ENCODE measurements around the gene GGTLC2. TPM values are rescaled to one million over a fixed set of nuclear protein-coding genes. Genes with fewer than 3 reads are reported as not detected.

The GGTLC2 gene
- polyA plus RNA-seq, 1 donor from 2014 or later: not detected

DNA sequence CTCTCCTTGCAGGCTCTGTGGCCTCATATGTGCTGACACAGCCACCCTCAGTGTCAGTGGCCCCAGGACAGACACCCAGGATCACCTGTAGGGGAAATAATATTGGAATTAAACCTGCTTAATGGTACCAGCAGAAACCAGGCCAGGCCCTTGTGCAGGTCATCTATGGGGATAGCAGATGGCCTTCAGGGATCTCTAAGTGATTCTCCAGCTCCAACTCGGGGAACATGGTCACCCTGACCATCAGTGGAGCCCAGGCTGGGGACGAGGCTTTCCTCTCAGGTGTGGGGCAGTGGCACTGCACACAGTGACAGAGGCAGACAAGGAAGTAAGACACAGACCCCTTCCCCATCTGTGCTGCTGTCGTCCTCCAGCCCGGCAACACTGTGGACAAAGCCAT is 16.9 kb downstream of the GGTLC2 start:
- no peak overlapping the region for H2AFZ ChIP-seq (ENCODE audit: low read depth, low read length)
- no peaks in the 10 kb centered on the region for H3K9me2 ChIP-seq (ENCODE audit: insufficient read depth, low read length)
- TF ChIP-seq TAF1 (IDR thresholded peaks at IDR 0.05; ENCODE audit: low read depth) (no peak), EZH2 (IDR thresholded peaks at IDR 0.05; ENCODE audit: borderline replicate concordance, insufficient read depth, low read length, poor library complexity, severe bottlenecking) (no peak), SMC3 (conservative IDR thresholded peaks at IDR 0.05; ENCODE audit: poor library complexity) (no peak), MXI1 (conservative IDR thresholded peaks at IDR 0.05; ENCODE audit: poor library complexity, severe bottlenecking) (no peak)
- TF ChIP-seq, protein P1, sequence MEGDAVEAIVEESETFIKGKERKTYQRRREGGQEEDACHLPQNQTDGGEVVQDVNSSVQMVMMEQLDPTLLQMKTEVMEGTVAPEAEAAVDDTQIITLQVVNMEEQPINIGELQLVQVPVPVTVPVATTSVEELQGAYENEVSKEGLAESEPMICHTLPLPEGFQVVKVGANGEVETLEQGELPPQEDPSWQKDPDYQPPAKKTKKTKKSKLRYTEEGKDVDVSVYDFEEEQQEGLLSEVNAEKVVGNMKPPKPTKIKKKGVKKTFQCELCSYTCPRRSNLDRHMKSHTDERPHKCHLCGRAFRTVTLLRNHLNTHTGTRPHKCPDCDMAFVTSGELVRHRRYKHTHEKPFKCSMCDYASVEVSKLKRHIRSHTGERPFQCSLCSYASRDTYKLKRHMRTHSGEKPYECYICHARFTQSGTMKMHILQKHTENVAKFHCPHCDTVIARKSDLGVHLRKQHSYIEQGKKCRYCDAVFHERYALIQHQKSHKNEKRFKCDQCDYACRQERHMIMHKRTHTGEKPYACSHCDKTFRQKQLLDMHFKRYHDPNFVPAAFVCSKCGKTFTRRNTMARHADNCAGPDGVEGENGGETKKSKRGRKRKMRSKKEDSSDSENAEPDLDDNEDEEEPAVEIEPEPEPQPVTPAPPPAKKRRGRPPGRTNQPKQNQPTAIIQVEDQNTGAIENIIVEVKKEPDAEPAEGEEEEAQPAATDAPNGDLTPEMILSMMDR (IDR thresholded peaks at IDR 0.05; ENCODE audit: poor library complexity, severe bottlenecking): no peak
- TF ChIP-seq, protein P2, sequence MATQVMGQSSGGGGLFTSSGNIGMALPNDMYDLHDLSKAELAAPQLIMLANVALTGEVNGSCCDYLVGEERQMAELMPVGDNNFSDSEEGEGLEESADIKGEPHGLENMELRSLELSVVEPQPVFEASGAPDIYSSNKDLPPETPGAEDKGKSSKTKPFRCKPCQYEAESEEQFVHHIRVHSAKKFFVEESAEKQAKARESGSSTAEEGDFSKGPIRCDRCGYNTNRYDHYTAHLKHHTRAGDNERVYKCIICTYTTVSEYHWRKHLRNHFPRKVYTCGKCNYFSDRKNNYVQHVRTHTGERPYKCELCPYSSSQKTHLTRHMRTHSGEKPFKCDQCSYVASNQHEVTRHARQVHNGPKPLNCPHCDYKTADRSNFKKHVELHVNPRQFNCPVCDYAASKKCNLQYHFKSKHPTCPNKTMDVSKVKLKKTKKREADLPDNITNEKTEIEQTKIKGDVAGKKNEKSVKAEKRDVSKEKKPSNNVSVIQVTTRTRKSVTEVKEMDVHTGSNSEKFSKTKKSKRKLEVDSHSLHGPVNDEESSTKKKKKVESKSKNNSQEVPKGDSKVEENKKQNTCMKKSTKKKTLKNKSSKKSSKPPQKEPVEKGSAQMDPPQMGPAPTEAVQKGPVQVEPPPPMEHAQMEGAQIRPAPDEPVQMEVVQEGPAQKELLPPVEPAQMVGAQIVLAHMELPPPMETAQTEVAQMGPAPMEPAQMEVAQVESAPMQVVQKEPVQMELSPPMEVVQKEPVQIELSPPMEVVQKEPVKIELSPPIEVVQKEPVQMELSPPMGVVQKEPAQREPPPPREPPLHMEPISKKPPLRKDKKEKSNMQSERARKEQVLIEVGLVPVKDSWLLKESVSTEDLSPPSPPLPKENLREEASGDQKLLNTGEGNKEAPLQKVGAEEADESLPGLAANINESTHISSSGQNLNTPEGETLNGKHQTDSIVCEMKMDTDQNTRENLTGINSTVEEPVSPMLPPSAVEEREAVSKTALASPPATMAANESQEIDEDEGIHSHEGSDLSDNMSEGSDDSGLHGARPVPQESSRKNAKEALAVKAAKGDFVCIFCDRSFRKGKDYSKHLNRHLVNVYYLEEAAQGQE (IDR thresholded peaks at IDR 0.05; ENCODE audit: borderline replicate concordance): no peak
- no peaks in the 10 kb centered on the region for H3K36me3 ChIP-seq (ENCODE audit: insufficient read depth, low read length)
- H4K20me1 ChIP-seq (ENCODE audit: insufficient read depth): no peaks in the 10 kb centered on the region
- no peaks in the 10 kb centered on the region for H3K9me3 ChIP-seq (ENCODE audit: low read length)
- no peaks in the 10 kb centered on the region for H3K27me3 ChIP-seq (ENCODE audit: insufficient read depth, low read depth, low read length)
- no peaks in the 10 kb centered on the region for H3K79me2 ChIP-seq (replicated peaks; ENCODE audit: insufficient read depth, low read length)
- H3K9ac ChIP-seq (ENCODE audit: low read length): no peak overlapping the region
- H3K27ac ChIP-seq (ENCODE audit: low read length): no peak overlapping the region
- H3F3A ChIP-seq (ENCODE audit: insufficient read depth, low read length, poor library complexity, severe bottlenecking): no peaks in the 10 kb centered on the region
- no peak overlapping the region for H3K4me2 ChIP-seq (ENCODE audit: low read length)
- no peak overlapping the region for H3K4me3 ChIP-seq (ENCODE audit: low read length)

DNA sequence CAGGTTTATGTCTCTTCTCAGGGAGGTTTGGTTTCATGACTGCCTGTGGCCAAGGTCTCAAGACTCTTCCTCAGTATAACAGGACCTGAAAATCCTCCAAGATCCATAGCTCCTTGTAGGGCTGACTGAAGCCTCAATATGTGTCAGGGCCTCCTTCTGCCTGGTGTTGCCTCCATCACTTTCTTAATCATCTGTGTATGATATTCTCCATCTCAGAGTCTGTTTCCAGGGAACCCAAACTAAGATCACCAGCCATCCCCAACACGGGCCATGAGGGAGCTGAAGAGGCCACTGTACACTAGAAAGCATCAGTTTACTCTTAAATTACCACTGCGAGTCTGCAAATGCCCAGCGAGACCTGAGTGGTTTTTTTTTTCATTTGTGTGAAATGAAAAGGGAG is 17.7 kb downstream of the GGTLC2 start:
- TF ChIP-seq, protein P2 (IDR thresholded peaks at IDR 0.05; ENCODE audit: borderline replicate concordance): no peak
- TF ChIP-seq MXI1 (conservative IDR thresholded peaks at IDR 0.05; ENCODE audit: poor library complexity, severe bottlenecking): no peak
- no peak overlapping the region for H3K4me3 ChIP-seq (ENCODE audit: low read length)
- H3K27ac ChIP-seq (ENCODE audit: low read length): no peak overlapping the region
- H3K79me2 ChIP-seq (replicated peaks; ENCODE audit: insufficient read depth, low read length): no peaks in the 10 kb centered on the region
- no peaks in the 10 kb centered on the region for H3F3A ChIP-seq (ENCODE audit: insufficient read depth, low read length, poor library complexity, severe bottlenecking)
- H3K9me2 ChIP-seq (ENCODE audit: insufficient read depth, low read length): no peaks in the 10 kb centered on the region
- H3K4me2 ChIP-seq (ENCODE audit: low read length): no peak overlapping the region
- H4K20me1 ChIP-seq (ENCODE audit: insufficient read depth): no peaks in the 10 kb centered on the region
- H3K9me3 ChIP-seq (ENCODE audit: low read length): no peaks in the 10 kb centered on the region
- no peak overlapping the region for H2AFZ ChIP-seq (ENCODE audit: low read depth, low read length)
- no peaks in the 10 kb centered on the region for H3K27me3 ChIP-seq (ENCODE audit: insufficient read depth, low read depth, low read length)
- no peaks in the 10 kb centered on the region for H3K36me3 ChIP-seq (ENCODE audit: insufficient read depth, low read length)
- no peak overlapping the region for H3K9ac ChIP-seq (ENCODE audit: low read length)

Data from neural cell (in vitro differentiated cells).